T-helper 2 cell treated with Interferon-gamma antibody and Interleukin-4, amounts not matched to agents 100 ng/mL and 5 ng/mL, for 36 hours (primary cell): ENCODE measurements around the gene BCAT1. TPM values are rescaled to one million over a fixed set of nuclear protein-coding genes. Genes with fewer than 3 reads are reported as not detected.
"Not testable (repeated sequence)": the region's sequence is repeated elsewhere in the genome, so short reads cannot be mapped to it uniquely, and the experiment has no call there.

Experiments
- intact Hi-C: fragments of 100-400 bp; cut with micrococcal nuclease; formaldehyde crosslinking; loops from one replicate; pipeline ENCODE4 v1.15.1; 2023
- total RNA-seq: library from RNA; stranded (reverse); gene quantifications from 2 replicates; pipeline ENCODE4 v1.2.3, GENCODE V29; 2022

BCAT1 gene
- total RNA-seq, 1 donor from 2014 or later: 10.9 TPM

DNA sequence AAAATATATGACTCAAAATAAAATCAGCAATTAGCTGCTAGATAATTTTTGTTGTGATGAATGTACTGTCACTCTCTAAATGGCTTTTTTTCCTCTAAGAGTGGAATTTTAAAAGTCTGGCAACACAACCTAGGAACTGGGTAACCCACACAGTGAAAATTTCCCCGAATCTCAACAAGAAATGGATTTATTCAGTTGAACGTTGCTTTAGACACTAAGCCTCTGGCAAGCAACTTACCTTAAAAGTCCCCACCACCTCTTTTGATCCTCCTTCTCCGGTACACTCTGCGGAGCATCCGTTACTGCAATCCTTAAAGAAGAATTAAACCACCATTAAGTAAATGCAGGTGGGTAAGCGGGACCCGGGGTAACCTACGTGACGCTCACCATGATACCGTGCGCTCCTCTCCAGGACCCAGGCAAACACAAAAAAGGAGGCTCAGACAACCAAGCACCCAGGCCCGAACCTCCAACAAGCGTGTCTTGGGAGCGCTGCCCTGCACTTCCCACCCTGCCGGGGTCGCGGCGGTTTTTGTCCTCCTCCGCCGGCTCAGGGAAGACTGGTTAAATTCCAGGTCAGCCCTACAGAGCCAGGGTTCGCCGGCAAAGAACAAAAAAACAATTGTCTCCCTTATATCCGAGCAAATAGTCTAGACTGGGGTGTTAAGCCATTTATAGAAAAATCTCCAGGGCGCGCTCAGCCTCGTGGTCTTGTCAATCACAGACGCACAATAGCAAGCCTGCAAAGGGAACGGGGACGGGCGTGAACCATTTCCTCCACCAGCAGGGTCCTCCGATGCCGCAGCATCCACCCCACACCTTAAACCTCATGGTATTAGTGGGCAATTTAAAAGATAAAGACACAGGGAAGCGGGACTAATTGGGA, 47.1 kb downstream of the BCAT1 start:
- intact Hi-C loops: loop anchor here (1.0 to 2.0 kb wide), 3 partner anchors 49 to 151 kb away; a partner anchor contains a TSS

DNA sequence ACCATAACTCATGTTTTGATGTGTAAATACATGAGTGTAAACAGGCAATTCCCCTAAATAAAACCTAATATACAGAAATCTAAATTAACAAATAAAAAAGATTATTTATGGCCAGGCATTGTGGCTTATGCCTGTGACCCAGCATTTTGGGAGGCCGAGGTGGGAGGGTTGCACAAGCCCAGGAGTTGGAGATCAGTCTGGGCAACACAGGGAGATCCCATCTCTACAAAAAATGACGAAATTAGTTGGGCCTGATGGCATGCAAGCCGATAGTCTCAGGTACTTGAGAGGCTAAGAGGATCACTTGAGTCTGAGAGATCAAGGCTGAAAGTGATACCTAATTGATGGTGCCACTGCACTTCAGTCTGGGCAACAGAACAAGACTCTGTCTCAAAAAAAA, 48.7 kb downstream of the BCAT1 start:
- intact Hi-C loops: loop anchor here (2.0 kb wide), 2 partner anchors 47 to 153 kb away; a partner anchor contains a TSS

DNA sequence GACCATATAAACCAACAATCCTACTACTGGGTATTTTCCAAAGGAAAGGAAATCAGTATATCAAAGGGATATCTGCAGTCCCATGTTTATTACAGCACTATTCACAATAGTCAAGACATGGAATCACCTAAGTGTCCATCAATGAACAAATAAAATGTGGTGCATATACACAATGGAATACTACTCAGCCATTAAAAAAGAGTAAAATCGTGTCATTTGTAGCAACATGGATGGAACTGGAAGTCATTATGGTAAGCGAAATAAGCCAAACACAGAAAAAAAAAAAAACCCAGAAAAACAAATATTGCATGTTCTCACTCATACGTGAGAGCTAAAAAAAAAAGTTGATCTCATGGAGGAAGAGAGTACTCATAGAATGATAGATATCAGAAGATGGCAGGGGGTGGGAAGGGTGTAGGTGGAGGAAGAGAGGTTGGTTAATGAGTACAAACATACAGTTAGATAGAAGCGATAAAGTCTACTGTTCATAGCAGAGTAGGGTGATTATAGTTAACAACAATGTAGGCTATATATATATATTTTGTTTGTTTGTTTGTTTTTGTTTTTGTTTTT, 49.3 kb downstream of the BCAT1 start:
- intact Hi-C loops: loop anchor here (2.0 kb wide), 2 partner anchors 47 to 153 kb away; a partner anchor contains a TSS

DNA sequence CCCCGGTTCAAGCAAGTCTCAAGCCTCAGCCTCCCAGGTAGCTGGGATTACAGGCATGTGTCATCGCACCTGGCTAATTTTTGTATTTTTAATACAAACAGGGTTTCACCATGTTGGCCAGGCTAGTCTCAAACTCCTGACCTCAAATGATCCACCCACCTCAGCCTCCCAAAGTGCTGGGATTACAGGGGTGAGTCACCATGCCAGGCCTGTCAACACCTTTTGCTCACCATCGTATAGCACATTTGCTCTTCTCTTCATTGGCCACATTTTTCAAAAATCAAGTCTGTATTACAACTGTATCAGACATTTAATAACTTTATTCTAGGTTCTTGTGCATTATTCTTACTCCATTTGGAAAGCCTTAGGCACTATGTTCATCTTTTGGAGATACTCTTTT, 50.3 kb downstream of the BCAT1 start:
- intact Hi-C loops: no loop called here

DNA sequence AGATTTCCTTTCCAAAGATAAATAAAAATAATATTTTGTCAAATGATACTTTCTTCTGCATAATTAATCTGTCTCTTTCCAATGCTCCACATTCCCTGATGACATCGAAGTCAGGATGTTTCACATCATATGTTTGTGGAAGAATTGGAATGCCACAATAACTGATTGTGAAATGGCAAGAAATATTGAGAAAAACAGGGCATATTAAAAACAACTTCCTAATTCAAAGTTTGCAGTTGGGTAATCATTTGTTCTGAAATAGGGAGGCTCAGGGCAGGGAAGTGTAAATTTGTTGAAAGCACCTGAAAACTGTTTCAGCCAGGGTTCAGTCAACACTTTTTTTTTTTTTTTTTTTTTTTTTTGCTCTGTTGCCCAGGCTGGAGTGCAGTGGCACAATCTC, 50.7 kb downstream of the BCAT1 start:
- intact Hi-C loops: no loop called here

DNA sequence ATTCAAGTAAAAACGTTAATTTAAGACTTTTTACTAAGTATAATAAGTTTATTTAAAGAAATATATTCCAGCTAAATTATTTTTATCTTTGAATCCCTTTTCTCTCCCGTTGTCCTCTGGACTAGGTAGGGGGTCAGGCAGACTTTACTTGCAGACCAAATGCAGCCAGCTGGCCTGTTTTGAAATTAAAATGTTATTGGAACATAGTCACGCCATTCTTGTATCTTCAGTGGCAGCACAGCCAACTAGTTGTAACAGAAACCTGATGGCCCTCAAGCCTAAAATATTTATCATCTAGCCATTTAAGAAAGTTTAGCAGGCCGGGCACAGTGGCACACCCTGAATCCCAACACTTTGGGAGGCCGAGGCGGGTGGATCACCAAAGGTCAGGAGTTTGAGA, 52.7 kb downstream of the BCAT1 start:
- intact Hi-C loops: no loop called here

DNA sequence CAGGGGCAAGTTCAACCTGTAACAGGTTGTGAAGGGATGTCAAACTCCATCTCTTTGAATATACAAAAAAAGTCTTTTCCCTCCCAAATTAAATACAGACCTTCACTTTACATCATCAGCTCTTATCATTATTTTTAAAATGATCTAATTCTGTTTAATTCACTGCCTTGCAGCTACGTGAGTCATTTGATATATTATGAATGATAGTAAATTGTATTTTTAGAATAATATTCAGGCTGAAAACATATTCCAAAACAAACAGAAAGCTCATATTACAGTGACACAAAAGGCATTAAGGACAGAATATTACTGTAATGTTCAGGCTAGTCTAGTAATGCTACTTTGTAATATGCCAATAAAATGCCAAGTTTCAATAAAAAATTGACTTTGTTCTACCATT, 53.3 kb downstream of the BCAT1 start:
- intact Hi-C loops: no loop called here

DNA sequence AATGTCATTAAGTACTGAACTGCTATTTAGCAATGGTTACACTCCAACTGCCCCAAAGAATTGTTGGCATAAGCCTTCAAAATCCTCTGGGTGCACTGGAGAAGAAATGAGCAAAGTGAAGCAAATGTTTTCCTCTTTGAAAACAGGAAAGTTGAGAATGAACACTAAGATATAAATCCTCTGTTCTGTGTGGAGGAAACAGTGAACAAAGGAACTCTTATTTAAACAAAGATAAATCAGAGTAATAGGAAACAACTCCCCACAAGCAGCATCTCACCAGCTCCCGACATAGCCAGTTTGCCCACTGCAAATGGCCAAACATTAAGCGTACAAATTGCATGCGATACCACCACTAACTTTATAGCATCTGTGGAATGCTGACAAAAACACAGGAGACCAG, 54.0 kb downstream of the BCAT1 start:
- intact Hi-C loops: no loop called here

DNA sequence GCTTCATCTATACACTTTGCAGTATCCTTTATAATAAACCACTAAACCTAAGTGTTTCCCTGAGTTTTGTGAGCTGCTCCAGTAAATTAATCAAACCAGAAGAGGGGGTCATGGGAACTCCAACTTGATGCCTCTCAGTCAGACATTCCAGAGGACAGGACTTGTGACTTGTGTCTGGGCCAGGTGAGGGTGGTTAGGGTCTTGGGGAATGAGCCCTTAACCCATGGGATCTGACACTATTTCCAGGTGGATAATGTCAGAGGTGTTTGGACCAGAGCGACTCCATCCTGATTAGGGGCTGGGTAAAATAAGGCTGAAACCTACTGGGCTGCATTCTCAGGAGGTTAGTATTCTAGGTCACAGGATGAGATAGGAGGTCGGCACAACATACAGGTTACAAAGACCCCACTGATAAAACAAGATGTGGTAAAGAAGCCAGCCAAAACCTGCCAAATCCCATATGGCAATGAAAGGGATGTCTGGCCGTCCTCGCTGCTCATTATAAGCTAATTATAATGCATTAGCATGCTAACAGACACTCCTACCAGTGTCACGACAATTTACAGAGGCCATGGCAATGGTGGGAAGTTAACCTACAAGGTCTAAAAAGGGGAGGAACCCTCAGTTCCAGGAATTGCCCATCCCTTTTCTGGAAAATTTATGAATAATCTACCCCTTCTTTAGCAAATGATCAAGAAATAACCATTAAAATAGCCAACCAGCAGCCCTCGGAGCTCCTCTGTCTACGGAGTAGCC, 58.7 kb downstream of the BCAT1 start:
- intact Hi-C loops: no loop called here

DNA sequence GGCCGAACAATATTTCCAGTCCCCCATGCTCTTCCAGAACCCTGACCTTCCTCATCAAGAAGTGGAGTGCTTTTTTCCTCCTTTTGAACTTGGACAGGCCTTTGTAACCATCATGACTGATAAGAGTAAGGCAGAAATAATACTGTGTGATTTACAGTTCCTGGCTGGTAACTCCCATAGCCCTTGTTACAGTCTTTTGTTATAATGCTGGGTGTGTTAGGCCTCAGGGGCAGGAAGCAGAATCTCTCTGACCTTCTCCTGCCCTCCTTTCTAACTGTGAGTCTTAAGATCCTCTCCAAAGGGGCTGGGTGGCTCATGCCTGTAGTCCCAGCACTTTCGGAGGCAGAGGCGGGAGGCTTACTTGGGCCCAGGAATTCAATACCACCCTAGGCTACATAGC, 59.5 kb downstream of the BCAT1 start:
- intact Hi-C loops: no loop called here

DNA sequence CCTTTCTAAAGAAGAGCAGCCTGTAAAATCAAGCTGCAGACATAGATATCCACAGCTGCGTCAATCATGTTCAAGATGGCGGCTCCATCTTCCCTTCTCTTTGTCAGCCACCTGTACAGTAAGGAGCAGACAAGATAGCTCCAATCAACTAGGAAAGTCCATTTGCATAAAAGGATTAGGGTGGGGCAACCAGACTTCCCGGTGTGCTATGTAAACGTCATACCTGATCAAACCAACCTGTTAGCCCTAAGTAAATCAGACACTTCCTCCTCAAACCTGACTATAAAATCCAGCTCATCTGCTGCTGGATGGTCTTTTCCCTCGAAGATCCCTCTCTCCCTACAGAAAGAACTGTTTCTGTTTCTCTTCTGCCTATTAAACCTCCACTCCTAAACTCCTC, 60.1 kb downstream of the BCAT1 start:
- intact Hi-C loops: no loop called here

DNA sequence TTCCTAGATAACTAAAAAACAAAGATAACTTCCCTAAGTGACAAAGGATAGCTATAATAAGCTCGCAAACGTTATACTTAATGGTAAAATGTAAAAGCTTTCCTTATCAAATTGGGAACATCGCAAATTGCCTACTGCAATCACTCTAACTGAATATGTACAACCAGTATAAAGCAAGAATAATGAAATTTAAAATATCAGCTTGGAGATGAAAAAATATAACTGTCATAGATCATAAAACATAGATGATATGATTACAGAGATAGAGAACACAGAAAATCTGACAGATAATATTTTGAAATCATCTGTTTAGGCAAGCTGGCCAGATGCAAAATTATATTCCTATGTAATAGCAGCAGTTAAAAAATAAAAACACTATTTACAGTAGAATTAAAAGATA, 64.0 kb downstream of the BCAT1 start:
- intact Hi-C loops: no loop called here

DNA sequence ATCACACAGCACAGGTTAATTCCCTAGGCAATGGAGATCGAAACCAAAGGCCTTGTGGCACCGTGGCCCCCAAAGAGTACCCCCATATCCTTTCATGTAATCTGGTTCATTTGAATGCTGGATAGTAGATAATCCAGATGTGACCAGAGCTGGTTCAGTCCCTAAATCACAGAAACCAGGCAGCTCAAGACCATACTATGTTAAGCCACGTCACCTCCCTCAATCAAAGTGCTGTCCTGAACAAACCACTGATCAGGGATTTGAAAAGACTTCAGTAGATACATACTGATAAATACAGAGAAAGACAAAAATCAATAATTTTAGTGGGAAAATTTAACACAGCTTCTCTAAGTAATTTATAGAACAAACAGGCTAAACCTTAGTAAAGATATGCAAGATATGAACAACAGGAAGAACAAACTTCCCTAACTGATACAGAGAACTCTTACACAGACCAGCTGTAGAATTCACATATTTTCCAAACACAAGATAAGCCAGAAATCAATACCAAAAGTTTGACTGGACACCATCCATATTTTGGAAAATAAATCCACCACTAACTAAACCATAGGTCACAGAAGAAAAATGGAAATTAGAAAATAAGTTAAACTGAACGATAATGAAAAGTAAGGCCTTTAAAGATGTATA, 67.1 kb downstream of the BCAT1 start:
- intact Hi-C loops: loop anchor here (1.0 kb wide), 1 partner anchor 20 kb away; no protein-coding TSS in a partner anchor

DNA sequence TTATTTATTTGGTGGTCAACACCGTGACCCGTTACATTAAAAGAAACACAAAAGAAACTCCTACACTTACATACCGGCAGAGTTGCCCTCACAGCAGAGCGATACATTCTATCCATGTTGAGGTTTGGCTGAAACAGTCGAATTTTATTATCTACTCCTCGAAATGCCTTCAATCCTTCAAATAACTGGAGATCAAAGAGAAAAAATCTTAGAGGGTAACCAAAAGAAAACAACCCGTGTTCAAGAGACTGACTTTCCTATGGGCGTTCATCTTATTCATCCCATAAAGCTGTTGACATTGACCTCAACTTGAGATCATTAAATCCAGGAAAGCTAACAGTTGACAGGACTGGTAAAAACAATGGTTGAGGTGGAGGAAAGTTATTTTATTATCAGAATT, 67.7 kb downstream of the BCAT1 start:
- intact Hi-C loops: no loop called here

DNA sequence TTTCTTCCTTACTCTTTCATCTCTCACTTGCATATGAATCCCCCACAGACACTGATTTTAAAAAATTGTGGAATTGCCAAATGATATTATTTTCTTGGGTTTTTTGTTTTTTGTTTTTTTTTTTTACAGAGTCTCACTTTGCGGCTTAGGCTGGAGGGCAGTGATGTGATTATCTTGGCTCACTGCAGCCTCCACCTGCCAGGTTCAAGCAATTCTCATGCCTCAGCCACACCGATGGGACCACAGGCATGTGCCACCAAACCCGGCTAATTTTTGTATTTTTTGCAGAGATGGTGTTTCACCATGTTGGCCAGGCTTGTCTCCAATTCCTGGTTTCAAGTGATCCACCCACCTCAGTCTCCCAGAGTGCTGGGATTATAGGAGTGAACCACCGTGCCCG, 68.2 kb downstream of the BCAT1 start:
- intact Hi-C loops: no loop called here

DNA sequence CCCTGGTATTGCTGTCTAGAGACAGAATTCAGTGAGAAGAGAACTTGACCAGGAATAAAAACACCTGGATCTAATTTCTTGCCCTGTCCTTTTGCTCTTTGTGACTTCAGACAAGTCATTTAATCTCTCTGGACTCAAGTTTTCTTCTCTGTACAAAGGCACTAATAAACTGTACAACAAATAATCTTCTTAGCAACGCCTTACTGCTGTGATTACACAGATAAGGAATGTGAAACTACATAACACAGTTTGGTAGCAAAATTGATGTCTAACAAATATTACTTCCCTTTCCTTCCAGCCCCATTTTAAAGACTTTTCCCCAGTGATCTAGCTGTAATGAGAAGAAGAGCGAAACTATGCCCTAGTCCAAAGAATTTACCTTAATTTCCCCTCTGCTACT, 69.3 kb downstream of the BCAT1 start:
- intact Hi-C loops: no loop called here

DNA sequence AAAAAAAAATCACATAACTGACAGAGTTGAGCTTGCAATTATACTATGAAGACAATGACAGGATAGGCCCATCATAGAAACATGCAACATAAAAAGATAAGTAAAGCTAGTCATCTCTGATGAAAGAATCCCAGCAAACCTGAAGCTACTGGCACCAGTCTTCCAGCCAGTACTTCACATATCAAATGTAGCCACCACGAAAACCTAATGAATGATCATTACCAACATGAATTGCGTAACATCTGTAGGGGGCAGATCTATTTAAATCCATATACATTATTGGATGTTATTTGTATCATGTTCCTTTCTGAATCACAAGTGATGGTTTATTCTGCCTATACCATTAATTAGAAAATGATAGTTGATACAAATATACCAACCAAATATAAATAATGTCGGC, 73.9 kb downstream of the BCAT1 start:
- intact Hi-C loops: no loop called here

DNA sequence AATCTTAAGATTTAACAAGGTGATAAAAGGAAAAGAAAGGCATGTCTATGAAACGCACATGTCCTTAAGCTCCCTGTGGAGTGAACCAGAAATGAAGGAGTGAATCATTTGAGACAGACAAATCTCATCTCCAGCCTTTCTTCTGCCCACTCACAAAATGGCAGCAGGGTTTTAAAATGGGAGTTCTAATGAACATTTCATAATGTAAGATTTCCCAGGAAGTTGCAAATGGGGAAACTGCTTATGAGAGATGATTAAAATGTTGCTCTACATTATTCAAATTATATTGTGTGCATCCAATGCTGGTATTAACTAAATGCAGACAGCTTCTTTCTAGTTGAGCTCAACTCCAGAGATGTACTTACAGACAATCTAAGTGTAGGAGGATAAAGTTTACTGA, 76.7 kb downstream of the BCAT1 start:
- intact Hi-C loops: no loop called here

DNA sequence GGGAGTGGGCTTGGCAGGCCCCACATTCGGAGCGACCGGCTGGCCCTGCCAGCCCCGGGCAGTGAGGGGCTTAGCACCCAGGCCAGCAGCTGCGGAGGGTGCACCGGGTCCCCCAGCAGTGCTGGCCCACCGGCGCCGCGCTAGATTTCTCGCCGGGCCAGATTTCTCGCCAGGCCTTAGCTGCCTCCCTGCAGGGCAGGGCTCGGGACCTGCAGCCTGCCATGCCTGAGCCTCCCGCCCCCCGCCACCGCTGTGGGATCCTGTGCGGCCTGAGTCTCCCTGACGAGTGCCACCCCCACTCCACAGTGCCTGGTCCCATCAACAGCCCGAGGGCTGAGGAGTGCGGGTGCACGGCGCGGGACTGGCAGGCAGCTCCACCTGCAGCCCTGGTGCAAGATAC, 82.8 kb downstream of the BCAT1 start:
- intact Hi-C loops: not testable (repeated sequence)

DNA sequence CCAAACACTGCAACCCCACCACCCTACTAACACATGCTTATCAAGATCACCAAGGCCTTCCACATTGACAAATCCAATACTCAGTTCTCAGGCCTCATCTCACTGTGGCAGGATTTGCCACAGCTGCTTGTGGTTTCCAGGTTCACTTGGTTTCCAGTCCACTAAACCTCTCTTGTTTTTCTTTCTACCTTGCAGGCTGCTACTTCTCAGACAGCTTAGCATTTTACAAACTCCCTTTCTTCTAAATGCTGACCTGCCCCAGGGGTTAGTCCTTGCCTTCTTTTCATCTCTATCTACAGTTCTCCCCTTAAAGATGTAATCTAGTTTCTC, 84.1 kb downstream of the BCAT1 start:
- intact Hi-C loops: no loop called here

DNA sequence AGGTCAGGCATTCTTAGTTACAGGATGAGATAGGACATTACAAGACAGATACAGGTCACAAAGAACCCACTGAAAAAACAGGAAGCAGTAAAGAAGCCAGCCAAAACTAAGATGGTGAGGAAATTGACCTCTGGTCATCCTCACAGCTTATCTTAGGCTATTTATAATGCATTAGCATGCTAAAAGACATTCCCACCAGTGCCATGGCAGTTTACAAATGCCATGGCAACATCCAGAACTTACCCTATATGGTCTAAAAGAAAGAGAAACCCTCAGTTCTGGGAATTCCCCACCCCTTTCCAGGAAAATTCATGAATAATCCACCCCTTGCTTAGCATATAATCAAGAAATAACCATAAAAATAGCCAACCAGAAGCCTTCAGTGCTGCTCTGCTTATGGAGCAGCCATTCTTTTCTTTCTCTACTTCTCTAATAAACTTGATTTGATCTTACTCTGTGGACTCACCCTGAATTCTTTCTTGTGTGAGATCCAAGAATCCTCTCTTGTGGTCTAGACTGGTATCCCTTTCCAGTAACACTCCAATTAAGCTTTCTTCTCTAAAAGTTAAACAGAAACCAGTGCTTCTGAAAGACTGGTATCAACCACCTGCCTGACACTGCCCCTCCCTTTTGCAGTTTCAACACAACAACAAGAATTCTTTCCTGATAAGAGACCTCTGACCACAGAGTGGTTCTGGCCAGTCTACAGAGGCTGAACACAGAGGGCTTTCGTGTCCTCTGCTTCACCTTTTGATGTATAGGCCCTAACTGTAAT, 86.9 kb downstream of the BCAT1 start:
- intact Hi-C loops: loop anchor here (1.0 kb wide), 1 partner anchor 20 kb away; no protein-coding TSS in a partner anchor
